ENCODE results near the gene CDC40.
A peak's percentile ranks its signal among the peaks of the same experiment; 100 is the strongest.

DNA sequence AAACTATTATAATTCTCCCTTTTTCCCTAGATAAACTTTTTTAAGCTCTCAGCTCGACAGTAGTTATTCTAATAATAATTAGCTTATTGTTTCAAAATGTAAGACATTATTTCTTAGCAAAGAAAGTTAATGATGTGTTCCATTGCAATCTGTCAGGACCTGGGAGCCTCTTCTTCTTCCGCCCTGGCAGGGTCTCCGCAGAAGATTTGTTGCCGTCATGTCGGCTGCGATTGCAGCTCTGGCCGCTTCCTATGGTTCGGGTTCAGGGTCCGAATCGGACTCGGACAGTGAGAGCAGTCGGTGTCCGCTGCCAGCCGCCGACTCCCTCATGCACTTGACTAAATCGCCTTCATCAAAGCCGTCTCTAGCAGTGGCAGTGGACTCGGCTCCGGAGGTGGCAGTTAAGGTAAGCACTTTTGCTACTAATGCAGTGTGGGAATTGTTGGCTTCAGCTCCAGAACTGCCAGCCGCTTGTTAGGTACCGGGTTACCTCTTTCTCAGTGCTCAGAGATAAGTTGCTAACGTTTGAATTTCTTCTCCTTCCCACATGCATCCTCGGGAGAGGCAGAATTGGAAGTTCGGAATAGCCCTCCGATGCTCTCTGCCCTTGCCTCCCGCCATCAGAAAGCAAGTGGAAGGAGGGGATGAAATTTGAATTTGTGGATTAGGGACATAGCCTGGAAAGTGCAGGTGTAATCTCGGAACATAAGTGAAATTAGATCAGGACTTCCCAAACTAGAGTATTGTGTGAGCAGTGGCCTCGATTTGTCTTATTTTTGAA lies at the start of gene CDC40:
- TF ChIP-seq TCF12 (IDR thresholded peaks at IDR 0.05) (no peak), POLR2AphosphoS5 (IDR thresholded peaks at IDR 0.05; ENCODE audit: low read depth, low read length) (peak; percentile 89)
- TF ChIP-seq, protein P1, sequence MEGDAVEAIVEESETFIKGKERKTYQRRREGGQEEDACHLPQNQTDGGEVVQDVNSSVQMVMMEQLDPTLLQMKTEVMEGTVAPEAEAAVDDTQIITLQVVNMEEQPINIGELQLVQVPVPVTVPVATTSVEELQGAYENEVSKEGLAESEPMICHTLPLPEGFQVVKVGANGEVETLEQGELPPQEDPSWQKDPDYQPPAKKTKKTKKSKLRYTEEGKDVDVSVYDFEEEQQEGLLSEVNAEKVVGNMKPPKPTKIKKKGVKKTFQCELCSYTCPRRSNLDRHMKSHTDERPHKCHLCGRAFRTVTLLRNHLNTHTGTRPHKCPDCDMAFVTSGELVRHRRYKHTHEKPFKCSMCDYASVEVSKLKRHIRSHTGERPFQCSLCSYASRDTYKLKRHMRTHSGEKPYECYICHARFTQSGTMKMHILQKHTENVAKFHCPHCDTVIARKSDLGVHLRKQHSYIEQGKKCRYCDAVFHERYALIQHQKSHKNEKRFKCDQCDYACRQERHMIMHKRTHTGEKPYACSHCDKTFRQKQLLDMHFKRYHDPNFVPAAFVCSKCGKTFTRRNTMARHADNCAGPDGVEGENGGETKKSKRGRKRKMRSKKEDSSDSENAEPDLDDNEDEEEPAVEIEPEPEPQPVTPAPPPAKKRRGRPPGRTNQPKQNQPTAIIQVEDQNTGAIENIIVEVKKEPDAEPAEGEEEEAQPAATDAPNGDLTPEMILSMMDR (IDR thresholded peaks at IDR 0.05): no peak
- TF ChIP-seq, protein P2, sequence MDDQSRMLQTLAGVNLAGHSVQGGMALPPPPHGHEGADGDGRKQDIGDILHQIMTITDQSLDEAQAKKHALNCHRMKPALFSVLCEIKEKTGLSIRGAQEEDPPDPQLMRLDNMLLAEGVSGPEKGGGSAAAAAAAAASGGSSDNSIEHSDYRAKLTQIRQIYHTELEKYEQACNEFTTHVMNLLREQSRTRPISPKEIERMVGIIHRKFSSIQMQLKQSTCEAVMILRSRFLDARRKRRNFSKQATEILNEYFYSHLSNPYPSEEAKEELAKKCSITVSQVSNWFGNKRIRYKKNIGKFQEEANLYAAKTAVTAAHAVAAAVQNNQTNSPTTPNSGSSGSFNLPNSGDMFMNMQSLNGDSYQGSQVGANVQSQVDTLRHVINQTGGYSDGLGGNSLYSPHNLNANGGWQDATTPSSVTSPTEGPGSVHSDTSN (IDR thresholded peaks at IDR 0.05): no peak; the same call in 1 of the 2 replicates

All from SK-N-SH (cell line).